Left forelimb (tissue), 1 donor: ENCODE measurements around the gene PKP2.

ENCODE experiments used
- DNase-seq: peaks from one replicate; pipeline ENCODE4 v3.0.0-alpha.2; 2018; ENCODE audit warnings: low spot score

Gene PKP2

DNA sequence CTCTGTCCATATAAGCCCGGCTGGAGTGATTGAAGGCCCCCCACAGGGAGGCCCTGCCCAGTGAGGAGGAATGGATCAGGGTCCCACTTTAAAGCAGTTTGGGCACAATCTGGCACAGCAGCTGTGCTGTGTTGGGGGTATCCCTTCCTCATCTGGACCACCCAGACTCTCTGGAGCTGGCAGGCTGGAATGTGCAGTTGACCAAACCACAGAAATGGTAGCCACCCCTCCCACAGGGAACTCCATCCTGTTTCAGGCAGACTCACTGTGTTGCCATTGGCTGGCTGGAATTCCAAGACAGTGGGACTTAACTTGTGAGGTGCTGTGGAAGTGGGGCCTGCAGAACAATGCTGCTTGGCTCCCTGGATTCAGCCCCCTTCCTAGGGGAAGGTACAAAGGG is 87.4 kb downstream of the PKP2 start:
- DNase-seq: no peak

DNA sequence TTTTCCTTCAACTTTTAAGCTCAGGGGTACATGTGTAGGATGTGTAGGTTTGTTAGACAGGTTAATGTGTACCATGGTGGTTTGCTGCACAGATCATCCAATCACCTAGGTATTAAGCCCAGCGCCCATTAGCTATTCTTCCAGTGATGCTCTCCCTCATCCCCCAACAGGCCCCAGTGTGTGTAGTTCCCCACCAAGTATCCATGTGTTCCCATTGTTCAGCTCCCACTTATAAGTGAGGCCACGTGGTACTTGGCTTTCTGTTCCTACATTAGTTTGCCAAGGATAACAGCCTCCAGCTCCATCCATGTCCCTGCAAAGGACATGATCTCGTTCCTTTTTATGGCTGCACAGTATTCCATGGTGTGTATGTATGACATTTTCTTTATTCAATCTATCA is 92.3 kb downstream of the PKP2 start:
- no peak for DNase-seq

DNA sequence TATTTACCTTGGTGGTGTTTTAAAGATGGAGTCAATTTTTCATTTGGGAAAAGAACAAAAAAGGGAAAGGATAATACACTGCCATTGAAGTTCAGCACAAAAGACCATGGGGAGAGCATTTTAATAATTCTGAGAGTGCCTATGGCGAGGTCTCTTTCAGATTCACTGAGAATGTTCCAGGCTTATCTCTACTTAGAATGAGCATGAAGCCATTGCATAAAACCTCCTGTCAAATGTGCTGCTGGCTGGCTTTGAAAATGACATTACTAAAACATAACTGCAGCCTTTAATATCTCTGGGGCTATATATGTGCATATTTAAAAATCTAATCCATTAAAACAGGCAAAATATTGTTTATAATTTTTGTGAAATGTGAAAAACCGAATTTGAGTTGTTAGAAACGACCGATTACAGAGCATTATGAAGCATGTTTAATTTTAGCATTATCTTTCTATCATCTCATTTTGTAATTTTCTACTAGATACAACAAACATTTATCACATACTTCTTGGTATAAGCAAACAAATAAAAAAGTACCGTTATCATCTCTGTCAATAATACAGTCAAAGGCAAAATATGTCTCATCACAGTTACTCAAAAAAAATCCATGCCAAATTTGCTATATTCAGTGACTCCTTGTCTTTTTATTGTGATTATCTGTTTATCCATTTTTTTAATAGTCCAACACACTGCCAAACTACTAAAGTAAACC is 95.2 kb downstream of the PKP2 start:
- DNase-seq: no peak

DNA sequence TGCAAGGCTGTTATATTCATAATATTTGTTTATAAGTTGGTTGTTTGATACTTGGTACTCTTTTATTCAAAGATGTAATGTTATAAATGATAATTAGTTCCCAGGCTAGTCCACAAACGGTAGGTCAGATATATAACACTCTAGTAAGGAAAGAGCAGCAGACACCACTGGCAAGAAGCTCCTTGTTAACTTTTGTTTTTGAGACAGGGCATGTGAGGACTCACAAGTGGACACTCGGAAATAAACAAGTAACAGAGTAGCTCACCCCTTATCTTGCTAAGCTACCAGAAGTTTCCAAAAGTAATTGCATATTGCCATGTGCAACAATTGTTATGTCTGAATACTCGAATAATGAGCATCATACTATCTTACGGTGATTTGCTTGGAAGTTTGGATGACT is 102.3 kb downstream of the PKP2 start:
- no peak for DNase-seq

DNA sequence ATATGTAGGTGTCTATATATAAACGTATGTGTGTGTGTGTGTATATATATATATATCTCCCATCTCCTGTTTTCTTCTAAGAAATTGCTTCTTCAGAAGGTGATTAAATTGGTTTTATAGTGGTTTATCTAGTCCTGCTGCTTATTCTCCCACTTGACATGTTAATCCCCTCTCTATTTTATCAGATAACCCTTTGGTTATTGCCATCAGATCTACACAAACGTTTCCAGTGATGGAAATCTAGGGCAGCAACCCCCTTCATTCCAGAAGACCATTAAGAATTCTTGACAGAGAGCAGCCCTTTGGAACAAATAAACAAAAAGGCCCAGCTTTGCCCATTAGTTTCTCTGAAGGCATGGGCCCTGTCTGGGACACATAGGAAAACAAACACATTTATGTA is 106.7 kb downstream of the PKP2 start:
- DNase-seq: no peak

DNA sequence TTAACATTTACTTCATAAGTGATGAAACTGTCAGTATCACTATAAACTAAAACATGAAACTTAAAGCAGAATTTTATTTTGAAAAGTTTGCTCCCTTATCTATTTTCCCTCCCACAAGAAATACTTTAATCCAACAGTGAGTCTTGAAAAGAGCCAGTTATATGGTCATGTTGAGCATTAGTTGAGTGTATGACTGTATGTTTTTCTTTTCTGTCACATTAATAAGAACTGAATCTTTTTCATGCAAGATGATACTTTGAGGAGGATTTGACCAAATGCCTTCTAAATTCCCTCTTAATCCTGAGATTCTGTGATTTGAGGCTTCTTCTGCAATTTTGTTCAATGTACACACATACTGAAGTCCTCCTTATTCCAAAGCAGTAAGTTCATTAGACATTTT is 107.1 kb downstream of the PKP2 start:
- DNase-seq: no peak

DNA sequence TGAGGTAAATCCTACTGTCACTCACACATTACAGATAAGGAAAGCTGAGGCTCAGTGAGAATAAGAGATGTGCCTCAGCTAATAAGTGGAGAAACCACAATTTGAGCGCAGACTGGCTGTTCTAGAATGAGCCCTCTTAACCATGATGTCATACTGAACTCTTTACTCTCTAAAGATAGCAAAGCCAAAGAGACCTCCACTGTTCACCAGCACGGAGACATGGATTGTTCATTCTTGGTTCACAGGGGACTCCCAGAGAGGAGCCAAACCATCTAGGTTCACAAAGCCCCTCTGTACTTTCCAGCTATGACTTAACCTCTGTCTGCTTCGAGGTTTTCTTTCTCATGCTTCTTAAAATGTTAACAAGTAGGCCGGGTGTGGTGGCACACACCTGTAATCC is 108.2 kb downstream of the PKP2 start:
- no peak for DNase-seq

DNA sequence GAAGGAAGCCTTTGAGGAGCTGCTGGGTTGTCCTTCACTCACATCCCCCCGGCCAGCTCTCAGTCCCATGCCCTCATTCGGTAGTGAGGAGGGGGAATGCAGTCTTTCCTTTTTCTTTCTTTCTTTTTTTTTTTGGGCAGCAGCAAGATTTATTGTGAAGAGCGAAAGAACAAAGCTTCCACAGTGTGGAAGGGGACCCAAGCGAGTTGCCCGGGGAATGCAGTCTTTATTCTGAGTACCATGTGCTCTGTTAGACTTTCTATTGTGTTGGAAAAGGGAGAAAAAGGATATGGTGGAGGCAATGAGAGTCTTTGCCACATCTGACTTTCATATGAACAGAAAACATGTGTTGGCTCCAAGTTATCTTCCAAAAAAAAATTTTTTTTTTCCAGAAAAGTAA is 111.0 kb downstream of the PKP2 start:
- DNase-seq: no peak

DNA sequence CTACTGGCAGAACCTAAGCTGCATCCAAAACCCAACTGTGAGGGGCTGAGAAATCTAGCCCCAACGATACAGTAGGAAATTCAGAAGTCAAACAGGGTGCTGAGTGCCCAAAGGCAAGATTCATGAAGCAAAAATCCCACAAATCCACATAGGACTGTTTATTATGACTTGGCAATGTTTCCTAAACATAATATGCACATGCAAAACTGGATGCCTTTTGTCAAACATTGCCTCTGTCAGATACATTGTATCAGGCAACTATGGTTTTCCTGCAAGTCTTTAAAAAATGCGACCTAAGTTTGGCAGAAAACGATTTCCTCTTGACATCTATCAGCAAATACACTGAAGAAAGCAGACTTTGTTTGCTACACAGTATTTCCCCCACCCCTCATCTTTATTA is 113.5 kb downstream of the PKP2 start:
- DNase-seq: no peak

DNA sequence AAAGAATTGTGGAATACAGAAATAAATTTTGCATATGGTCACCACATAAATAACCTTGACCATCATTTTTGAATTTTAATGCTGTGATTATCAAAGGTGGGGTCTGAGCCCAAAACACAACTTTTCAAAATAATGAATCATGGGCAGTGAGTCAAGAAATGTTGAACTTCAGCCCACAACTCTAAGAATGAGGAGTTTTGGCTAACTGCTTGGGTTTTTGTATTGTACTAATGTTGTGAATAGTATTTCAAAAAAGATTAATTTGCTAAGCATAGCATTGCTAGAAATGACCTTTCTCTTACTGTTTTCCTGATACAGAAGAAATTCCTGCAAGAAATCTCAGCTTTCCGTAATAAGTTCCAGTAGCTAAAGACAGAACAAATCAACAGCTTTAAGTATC is 116.5 kb downstream of the PKP2 start:
- no peak for DNase-seq

DNA sequence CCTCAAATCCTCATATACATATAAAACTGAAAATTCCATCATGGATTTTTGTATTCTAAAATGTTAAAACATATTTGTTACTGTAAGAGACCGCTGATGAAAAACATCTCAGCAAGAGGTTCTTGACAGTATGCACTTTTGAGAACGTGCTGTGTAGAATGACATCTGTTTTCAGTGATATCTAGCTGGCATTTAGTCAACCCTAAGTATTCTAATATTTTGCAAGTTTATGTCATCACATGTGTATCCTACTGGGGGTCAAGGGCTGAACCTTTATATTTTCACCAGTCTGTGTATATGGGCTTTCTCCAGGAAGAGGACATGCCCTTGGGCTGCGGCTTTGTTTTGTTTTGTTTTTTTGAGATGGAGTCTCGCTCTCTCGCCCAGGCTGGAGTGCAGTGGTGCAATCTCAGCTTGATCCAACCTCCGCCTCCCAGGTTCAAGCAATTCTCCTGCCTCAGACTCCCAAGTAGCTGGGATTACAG is 118.8 kb downstream of the PKP2 start:
- no peak for DNase-seq

DNA sequence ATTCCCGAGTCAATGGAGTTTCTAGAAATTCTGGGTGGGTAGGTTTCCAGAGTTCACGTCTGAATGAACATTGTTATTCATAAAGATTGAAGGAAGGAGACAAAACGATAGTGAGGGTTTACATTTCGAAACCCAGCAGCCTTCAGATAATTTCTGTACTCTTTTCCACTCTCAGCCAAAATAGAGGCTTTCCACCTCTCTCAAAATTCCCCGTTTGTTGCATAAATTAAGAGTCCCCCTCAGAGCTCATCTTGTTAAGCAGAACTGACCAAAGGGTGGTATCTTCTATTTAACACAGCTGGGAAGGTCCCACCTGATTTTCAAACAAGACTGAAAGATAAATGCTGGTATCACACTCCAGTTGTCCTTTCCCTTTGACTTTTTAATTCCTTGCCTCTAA is 119.4 kb downstream of the PKP2 start:
- DNase-seq: no peak

DNA sequence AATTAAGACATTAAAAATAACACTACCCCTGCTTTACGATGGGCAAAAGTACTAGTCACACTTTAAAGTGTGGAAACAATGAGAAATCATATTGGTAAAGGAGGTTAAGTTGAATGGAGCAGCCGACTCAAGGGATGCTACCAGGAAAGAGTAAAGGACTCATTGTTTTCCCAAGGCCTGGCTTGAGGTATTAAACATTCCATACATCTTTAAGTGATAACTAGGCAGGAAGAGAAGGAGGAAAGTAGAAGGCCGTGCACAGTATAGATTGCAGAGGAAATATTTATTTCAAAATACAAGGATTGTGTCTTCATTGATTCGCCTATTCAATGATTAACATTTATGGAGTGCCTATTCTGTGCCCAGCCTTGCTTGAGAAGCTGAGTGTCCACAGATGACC is 120.3 kb downstream of the PKP2 start:
- no peak for DNase-seq

DNA sequence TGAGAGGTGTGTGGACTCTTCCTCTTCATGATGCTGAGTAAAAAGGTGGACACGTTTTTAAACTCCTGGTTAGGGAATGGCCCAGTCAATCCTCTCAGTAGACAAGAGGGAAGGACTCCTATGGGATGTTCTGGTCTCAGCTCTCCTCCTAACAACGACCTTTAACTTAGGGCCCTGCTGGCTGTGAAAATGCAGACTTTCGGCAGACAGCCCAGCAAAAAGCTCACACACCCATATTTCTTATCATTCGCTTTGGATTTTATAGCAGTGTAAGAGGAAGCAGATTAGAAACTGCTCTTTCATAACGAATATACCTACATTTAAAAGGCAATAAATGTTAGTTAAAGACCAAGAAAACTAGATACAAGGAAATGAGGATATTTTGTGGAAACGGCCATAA is 122.9 kb downstream of the PKP2 start:
- DNase-seq: no peak

DNA sequence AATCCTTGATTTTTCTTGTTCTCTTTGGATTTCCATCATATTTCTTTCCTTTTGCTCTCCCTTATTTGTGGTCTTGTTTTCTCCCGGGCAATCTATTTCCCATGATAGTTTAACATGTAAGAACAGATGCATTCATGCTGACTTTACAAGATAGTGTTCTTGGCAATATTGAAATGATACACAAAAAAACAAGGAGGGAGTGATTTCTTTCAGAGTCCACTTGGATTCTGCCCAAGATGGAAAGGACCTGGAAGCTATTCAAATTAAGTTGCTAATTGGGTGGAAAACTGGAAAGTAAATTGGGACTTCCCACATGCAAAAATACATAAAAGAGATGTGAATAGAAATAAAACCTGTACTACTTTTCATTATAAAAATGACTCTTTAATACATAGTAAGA is 126.4 kb downstream of the PKP2 start:
- DNase-seq: no peak

DNA sequence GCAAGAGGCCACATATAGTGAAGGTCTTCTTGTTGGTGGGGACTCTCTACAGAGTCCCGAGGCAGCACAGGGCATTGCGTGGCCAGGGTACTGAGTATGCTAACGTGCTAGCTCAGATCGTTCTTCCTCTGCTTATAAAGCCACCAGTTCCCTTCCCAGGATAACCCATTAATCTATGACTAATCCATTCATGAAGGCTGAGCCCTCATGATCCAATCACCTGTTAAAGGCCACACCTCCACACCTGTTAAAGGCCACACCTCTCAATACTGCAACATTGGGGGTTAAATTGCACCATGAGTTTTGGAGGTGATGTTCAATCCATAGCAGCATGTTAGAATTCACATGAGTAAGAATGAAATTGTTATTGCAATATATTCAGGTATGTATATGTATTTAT is 128.1 kb downstream of the PKP2 start:
- DNase-seq: no peak

DNA sequence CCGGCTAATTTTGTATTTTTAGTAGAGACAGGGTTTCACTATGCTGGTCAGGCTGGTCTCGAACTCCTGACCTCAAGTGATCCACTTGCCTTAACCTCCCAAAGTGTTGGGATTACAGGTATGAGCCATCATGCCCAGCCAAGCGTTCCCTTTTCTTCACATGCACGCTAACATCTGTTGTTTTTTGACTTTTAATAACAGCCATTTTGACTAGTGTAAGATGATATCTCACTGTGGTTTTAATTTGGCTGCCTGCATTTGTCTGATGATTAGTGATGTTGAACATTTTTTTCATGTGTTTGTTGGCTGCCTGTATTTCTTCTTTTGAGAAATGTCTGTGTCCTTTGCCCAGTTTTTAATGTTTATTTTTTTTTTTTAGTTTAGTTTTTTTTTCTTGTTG is 130.7 kb downstream of the PKP2 start:
- no peak for DNase-seq

DNA sequence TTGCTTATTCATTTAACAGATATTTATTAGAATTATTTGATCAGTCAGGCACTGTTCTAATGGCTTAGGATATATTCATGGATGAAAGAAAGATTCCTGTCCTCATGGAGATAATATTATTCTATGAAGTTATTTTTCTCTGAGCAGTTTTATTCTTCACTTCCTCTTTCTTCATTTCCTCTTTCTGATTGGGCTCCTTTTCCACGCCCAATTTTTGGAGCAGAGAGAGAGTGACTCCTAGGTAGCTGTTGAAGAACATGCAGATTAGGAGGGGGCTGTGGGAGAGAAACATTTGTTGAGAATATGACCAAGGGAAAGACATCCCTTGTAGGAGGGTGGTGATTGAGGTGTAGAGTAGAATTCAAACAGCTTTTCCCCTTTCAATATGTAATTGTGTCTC is 134.9 kb downstream of the PKP2 start:
- DNase-seq: no peak

DNA sequence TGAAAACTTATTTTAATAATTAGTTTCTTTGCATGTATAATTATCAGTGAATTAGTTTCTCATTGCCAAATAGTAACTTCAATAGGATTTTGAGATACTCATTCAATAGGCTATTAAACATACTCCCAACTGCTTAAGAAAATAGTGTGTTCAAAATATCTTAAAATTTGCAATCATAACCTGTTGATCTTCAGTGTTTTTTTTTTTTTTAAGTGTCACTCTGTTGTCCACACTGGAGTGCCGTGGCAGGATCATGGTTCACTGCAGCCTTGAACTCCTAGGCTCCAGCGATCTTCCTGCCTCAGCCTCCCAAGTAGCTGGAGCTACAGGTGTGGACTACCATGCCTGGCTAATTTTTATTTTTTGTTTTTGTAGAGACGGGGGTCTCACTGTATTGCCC is 139.4 kb downstream of the PKP2 start:
- DNase-seq: no peak

DNA sequence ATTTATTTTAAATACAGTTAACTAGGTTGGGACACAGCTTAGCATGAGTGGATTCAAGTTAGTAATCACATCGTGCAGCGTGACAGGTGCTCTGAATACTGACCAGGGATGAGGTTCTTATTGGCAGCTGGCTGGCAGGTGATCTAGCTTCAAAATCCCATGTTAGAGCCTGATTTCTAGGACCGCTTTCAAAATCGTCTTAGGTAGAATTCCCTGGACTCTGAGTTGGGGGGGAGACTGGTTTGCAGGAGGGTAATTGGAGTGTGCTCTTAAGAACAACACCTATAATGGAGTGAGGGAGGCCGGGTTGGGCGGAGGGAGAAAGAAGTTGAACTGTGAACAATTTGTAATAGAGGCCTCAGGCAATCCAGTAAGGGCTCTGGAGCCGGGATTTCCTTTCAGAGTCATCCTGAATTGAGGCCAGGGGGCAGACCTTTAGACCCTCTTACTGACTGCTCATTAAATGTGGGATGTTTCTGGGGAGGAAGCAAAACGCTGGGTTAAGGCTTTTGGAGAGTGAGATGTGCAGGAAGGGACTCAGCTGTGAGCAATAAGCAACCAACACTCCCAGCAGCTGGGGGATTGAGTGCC is 140.0 kb downstream of the PKP2 start:
- DNase-seq: no peak

DNA sequence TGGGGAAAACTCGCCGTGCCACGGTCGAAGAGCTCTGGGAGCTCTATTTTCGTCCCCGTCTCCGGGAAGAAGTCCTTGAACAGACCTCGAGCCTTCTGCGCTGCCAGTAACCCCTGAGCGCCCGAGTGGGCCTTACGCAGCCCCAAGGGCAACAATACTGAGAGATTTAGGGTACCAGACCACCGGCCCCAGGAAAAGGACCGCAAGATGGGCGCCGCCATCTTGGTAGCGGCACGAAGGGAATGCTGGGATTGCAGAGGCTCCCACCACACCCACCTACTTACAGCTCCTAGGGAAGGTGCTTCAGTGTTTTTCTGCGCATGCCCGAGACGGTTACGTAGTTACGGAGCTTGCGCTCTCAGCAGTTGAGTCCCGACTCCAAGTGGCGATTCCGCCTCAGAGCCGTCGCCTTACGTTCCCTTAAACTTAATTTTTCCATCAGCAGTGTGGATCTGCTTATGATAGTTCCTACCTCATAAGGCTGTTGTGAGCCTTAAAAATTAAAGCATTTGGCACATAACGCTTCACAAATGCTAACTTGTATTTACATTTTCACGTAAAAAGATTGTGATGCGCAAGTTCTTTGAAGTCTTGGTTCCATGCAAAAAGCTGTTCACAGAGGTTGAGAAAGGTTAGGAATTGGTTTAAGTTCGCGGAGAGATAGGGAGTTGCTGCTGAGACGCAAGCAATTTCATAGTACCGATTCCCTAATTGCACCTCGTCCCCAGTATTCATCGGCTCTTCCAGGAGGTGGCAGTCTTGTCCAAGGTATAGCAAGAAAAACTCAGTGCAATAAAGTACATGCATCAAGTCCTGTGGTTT is 140.7 kb downstream of the PKP2 start, which contains the start of gene YARS2:
YARS2 (minus strand) TSS at position 244 of the 822 bp plus-strand sequence; CDS start at position 221, 23 bp downstream.
- peak; percentile 91 for DNase-seq

DNA sequence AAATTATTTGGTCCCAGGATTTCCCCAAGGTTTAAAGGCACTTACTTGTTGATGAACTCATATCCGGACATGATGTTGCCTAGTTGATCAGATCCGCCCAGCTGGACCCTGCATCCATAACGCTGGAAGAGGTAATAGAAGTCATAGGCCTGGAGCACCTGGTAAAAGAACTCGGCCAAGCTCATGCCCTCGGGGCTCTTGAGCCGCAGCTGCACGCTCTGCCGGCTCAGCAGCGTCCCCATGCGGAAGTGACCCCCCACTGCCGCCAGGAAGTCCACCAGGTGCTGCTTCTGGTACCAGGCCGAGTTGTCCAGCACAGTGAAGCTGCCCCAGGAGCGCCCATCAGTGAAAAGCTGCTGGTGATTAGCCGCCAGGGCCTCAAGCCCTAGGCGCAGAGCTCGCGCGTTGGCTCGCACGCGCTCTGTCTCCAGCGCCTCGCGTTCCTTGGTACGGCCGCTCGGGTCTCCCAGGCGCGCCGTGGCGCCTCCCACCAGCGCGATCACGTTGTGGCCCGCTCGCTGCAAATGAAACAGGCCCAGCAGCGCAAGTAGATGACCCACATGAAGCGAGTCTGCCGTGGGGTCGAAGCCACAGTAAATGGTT is 141.4 kb downstream of the PKP2 start:
- peak; percentile 84 for DNase-seq

DNA sequence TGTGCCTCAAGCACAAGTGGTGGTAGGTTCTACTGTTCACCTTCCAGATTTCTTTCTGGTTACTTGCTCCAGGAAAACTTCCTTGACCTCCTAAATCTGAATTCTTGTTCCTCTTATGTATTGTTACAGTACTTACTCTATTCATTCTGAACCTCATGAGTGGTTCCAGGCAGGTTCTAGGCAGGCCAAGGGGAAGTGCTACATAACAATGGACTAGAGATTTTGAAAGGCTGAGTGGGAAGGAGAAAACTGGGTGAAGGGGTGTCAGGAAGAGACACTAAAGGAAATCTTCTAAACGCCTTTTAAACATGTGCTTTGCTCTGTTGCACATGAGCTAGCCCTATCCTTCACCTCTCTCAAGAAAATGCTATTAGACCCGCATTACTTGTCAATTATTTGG is 142.5 kb downstream of the PKP2 start:
- DNase-seq: no peak
